ENCODE measurements around the gene REEP1.
A peak's percentile ranks its signal among the peaks of the same experiment; 100 is the strongest.
"Not testable (repeated sequence)": the region's sequence is repeated elsewhere in the genome, so short reads cannot be mapped to it uniquely, and the experiment has no call there.

REEP1 gene

DNA sequence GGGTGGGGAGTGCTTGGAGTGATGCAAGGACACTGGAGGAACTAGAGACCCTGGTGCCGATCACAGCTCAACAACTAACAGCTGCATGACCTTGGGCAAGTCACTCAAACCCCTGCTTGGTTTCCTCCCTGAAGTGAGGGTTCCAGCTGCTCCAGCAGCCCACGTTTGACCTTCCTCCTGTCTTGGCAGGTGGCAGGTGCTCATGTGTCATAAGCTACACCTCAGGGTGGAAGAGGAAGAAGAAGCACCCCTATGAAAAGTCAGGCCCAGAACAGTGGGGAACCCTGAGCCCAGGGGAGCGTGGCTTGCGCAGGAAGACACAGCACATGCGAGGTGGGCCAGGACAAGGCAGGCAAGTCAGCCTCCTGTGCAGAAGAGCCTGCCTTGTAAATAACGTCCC, 95.8 kb downstream of the REEP1 start:
- DNase-seq, result no peak

GRCh38 chr2:86240251-86240650, 97.2 kb downstream of the REEP1 start:
- no peak for DNase-seq

- DNase-seq, result no peak
Measured at GRCh38 chr2:86239745-86240144, 97.7 kb downstream of the REEP1 start.

DNA sequence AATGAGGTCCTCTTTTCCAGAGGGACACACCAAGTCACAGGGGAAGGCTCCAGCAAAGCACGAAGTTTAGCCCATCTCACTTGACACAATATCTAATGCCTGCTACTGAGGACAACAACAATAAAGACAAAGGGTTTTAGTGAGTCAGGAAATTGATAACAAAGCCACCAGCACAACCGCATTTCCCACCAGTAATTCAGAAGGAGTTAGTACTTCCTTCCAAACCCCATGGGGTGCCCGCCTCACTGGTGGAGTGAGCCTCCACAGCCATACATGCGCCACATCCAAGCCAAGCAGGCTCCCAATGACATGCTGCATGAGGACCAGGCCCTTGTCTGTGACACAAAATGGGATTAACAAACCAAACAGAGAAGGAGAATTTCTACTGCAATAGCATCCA, 98.1 kb downstream of the REEP1 start:
- DNase-seq, result no peak

GRCh38 chr2:86238354-86238753, 99.1 kb downstream of the REEP1 start:
- no peak for DNase-seq

DNA sequence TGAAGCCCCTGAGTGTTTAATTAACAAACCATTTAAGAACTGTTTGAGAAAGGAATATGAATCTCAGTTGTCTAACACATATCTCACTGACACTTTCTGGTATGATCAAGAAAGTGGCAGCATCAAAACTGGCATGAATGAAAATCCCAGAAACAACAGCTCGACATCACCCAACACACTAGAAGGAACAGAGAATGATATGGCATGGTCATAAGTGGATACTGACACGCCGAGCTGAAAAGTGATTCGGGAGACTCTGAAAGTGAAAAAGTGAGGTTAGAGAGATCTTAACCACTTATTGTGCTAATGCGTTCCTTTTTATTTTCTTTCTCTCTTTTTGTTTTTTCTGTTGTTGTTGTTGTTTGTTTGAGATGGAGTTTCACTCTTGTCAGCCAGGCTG, 100.3 kb downstream of the REEP1 start:
- no peak for DNase-seq

DNA sequence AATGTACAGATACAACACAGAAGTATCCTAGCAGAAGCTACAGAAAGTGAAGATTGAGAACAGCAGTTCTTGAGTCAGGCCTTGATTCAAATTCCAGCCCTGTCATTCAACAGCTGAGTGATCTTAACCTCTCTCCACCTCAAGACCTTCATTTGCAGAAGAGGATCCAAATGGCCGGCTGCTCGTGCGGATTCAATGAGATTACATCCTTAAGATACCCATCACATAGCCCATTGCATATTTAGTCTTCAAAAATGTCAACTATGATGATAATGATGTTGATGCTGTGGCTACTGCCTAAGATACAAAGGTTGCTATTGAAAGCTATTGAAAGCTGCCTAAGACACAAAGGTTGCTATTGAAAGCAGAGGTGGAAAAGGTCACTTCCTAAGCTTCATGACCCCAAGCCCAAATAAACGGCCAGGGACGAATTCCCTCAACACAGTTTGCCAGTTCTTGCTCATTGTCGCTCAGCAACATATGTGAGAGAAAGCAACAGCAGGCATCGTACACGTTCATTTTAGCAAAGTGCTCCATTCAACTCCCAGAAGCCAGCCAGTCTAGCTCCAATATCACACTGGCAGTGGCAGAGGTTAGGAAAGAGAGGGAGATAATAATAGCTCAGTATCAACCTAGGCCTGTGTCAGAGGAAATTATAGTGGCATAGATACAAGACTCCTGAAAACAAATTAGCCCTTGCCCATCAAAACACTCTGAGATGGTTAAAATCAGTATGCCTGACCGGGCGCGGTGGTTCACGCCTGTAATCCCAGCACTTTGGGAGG, 102.0 kb downstream of the REEP1 start:
- DNase-seq, result no peak

GRCh38 chr2:86234563-86235131, 102.8 kb downstream of the REEP1 start:
- DNase-seq, result no peak

- DNase-seq, result no peak
Measured at GRCh38 chr2:86233436-86233835, 104.0 kb downstream of the REEP1 start.

GRCh38 chr2:86232910-86233309, 104.5 kb downstream of the REEP1 start:
- DNase-seq, result no peak

DNA sequence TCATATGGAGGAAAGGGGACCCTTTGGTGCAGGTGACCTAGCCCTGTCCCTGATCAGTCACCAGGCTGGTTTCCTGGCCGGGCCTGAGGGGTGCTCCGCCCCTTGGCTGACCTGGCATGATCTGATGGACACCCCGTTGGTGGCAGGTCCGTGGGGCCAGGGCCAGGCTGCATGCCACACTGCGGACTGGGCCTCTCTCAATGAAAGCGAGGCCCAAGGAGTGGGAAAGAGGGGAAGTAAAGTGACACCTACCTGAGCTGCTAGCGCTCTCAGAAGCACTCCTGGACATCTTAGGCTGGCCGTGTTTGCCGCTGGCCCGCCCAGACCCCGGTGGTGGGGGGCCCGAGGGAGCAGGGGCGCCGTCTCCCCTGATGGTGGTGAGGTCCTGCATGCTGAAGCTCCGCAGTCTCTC, 105.0 kb downstream of the REEP1 start:
- no peak for DNase-seq

DNA sequence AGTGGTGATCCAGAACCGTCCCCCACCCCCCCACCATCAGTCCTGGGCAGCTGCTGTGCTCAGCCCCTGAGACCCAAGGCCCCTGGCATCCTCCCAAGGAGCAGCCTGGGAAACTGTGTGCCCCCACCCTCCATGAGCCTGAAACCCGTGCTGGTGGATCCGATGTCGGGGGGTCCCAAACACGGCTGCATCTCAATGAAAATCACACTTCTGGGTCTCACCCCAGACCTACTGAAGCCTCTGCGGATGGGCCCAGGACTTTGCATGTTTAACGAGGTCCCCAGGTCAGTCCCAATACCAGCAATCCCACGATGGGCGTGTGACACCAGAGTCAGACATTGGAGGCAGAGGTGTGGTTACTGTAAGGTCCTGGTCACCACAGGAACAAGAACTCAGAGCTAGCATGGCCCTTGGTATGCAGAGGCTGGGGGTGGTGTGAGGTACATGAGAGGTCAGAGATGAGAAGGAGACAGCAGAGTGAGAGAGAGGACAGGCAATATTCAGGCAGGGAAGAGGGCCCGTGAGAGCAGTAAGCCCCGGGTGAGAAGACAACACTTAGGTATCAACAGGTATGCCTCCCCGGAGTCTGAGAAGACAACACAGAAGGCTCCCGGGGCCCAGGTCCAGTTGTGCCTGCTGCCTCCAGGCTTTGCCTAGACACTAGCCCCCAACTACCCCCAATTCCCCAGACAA, 105.6 kb downstream of the REEP1 start:
- no peak for DNase-seq

GRCh38 chr2:86230961-86231360, 106.5 kb downstream of the REEP1 start:
- no peak for DNase-seq

GRCh38 chr2:86229221-86229620, 108.2 kb downstream of the REEP1 start:
- no peak for DNase-seq

GRCh38 chr2:86228574-86228973, 108.9 kb downstream of the REEP1 start:
- not testable (repeated sequence) for DNase-seq

DNA sequence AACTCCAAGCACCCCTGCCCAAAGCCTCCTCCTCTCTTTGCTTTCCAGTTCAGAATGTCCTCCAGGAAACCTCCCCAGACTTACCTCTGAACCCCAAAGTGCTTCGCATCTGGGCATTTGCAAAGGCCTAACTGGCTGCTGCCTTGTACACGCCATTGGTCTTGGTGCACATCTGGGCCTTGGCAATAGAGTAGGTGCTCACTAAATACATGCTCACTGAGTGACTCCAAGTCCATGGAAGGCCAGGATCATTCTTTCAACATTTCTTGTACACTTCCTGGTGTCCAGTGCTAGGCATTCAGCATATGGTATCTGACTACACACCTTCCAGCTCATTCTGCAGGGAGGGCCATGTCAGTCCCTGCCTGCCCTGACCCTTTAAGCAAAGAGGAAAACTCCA, 109.7 kb downstream of the REEP1 start:
- no peak for DNase-seq

GRCh38 chr2:86226636-86227520, 110.5 kb downstream of the REEP1 start:
- no peak for DNase-seq

- DNase-seq, result no peak
Measured at GRCh38 chr2:86226070-86226469, 111.4 kb downstream of the REEP1 start.

DNA sequence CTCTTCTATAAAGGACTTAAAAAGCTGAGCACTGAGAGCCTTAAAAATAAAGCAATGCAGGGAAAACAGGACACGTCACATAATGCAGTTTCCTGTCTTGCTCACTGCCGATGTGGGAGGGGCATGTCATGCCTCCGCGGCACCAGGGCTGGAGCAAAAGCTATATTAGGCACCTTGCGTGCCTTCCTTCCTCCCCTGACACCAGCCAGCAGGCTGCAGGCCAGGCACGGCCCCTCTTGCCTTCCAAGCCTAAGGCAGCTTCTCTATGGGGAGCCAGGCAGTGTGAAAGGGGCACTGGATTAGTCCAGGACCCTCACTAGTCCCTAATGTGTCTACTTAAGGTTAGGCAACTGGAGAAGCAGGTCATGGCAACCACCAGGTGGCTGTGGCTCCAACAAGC, 111.8 kb downstream of the REEP1 start:
- peak; percentile 42 for DNase-seq

DNA sequence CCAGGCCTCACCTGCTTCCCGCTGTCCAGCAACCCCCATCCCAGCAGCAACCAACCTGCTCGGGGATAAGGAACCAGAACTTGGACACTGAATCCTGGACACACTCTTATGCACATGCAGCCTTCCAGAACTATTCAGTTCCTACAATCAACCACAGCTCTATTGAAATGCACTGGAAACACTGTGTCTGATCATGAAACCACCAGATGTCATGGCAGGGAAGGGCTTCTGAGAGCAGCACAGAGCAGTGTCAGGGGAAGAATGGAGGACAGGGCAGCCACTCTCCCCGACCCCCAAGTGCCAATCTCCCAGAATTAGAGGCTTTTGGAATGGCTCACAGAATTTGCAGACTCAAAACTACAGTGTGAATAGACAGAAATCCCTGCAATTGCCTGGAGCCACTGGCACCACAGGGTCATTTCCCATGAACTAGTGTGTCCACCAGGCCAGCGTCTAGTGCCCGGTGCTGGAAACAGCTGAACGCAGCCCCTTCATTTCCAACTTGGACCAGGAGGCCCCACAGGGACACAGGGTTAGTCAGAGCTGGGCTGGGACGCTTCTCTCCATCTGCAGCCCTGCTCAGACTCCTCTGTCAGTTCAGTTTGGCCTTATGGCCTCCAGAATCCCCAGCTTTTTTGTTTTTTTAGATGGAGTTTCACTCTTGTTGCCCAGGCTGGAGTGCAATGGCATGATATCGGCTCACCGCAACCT, 112.6 kb downstream of the REEP1 start:
- no peak for DNase-seq

- DNase-seq, result no peak
Measured at GRCh38 chr2:86223927-86224560, 113.4 kb downstream of the REEP1 start.
